Trophoblast cell (in vitro differentiated cells and primary cell): ENCODE data around the gene WNT4.

ENCODE experiments used
- DNase-seq, 2 donors: peaks; one replicate each; pipeline ENCODE4 v3.0.0-alpha.2; 2016
- H2AFZ ChIP-seq: 2 replicates; pipeline ENCODE4 v1.6.1; 2013; ENCODE audit warnings: low read length, moderate library complexity, mild to moderate bottlenecking; ENCODE audit not compliant: insufficient read depth, poor library complexity
- H2AK5ac ChIP-seq: 2 replicates; pipeline ENCODE4 v1.6.1; 2013; ENCODE audit warnings: mild to moderate bottlenecking, low read length
- H2BK120ac ChIP-seq: 2 replicates; pipeline ENCODE4 v1.6.1; 2013; ENCODE audit warnings: low read length, mild to moderate bottlenecking, moderate library complexity; ENCODE audit not compliant: insufficient read depth, poor library complexity
- H2BK12ac ChIP-seq: 2 replicates; pipeline ENCODE4 v1.6.1; 2013; ENCODE audit warnings: mild to moderate bottlenecking, low read length, moderate library complexity
- H2BK5ac ChIP-seq: 2 replicates; pipeline ENCODE4 v1.6.1; 2013; ENCODE audit warnings: low read length, low read depth, moderate library complexity, mild to moderate bottlenecking; ENCODE audit not compliant: poor library complexity
- H3K14ac ChIP-seq: 2 replicates; pipeline ENCODE4 v1.6.1; 2013; ENCODE audit warnings: mild to moderate bottlenecking, low read length
- H3K18ac ChIP-seq: 2 replicates; pipeline ENCODE4 v1.6.1; 2013; ENCODE audit warnings: mild to moderate bottlenecking, low read length
- H3K23ac ChIP-seq: 2 replicates; pipeline ENCODE4 v1.6.1; 2013; ENCODE audit warnings: low read length
- H3K27ac ChIP-seq: 2 replicates; pipeline ENCODE4 v1.5.1; 2013; ENCODE audit warnings: low read depth, mild to moderate bottlenecking, inconsistent platforms, low read length, moderate library complexity
- H3K27me3 ChIP-seq: 2 replicates; pipeline ENCODE4 v1.6.1; 2013; ENCODE audit warnings: inconsistent platforms, mild to moderate bottlenecking, low read length, moderate library complexity; ENCODE audit not compliant: insufficient read depth
- H3K36me3 ChIP-seq, 2 experiments: 1 replicate in 1 of 2; 2 replicates in 1 of 2; pipeline ENCODE4 v1.6.1; 2013; ENCODE audit warnings: low read length in 2 of 2, mild to moderate bottlenecking in 2 of 2, moderate library complexity in 1 of 2; ENCODE audit not compliant: insufficient read depth in 2 of 2, control insufficient read depth in 1 of 2
- H3K4ac ChIP-seq: 2 replicates; pipeline ENCODE4 v1.6.1; 2013; ENCODE audit warnings: low read depth, mild to moderate bottlenecking, low read length, moderate library complexity
- H3K4me1 ChIP-seq, 2 experiments: 1 replicate in 1 of 2; 2 replicates in 1 of 2; pipeline ENCODE4 v1.6.1; 2013; ENCODE audit warnings: low read length in 2 of 2, mild to moderate bottlenecking in 2 of 2, moderate library complexity in 1 of 2; ENCODE audit not compliant: insufficient read depth in 2 of 2, control insufficient read depth in 1 of 2
- H3K4me2 ChIP-seq: 2 replicates; pipeline ENCODE4 v1.6.1; 2013; ENCODE audit warnings: inconsistent platforms, mild to moderate bottlenecking, low read length, moderate library complexity
- H3K4me3 ChIP-seq: 2 replicates; pipeline ENCODE4 v1.5.1; 2013; ENCODE audit warnings: mild to moderate bottlenecking, low read depth, low read length, inconsistent platforms
- H3K79me1 ChIP-seq: one replicate; pipeline ENCODE4 v1.6.1; 2013; ENCODE audit warnings: low read length
- H3K79me2 ChIP-seq: 2 replicates; pipeline ENCODE4 v1.6.1; 2013; ENCODE audit warnings: low read length, mild to moderate bottlenecking; ENCODE audit not compliant: control insufficient read depth, insufficient read depth, poor library complexity
- H3K9ac ChIP-seq: 2 replicates; pipeline ENCODE4 v1.6.1; 2013; ENCODE audit warnings: mild to moderate bottlenecking, low read length
- H3K9me3 ChIP-seq: 2 replicates; pipeline ENCODE4 v1.6.1; 2013; ENCODE audit warnings: low read depth, mild to moderate bottlenecking, control low read depth, inconsistent platforms, low read length; ENCODE audit not compliant: insufficient read depth
- H4K12ac ChIP-seq: 2 replicates; pipeline ENCODE4 v1.6.1; 2013; ENCODE audit warnings: low read depth, mild to moderate bottlenecking, low read length, moderate library complexity
- H4K8ac ChIP-seq: 2 replicates; pipeline ENCODE4 v1.6.1; 2013; ENCODE audit warnings: low read depth, mild to moderate bottlenecking, low read length, moderate library complexity
- H4K91ac ChIP-seq: one replicate; pipeline ENCODE4 v1.6.1; 2013; ENCODE audit warnings: low read depth, mild to moderate bottlenecking, low read length, moderate library complexity
- WGBS: extraction: QIAGEN DNeasy Blood & Tissue Kit; methylation state at CpG from one replicate; pipeline ENCODE4 v1.1.7; 2013; ENCODE audit warnings: missing lambda C conversion rate; ENCODE audit not compliant: insufficient read length, insufficient coverage; ENCODE audit errors: extremely low coverage; 5-methylcytosine and 5-hydroxymethylcytosine counted together

The WNT4 gene

DNA sequence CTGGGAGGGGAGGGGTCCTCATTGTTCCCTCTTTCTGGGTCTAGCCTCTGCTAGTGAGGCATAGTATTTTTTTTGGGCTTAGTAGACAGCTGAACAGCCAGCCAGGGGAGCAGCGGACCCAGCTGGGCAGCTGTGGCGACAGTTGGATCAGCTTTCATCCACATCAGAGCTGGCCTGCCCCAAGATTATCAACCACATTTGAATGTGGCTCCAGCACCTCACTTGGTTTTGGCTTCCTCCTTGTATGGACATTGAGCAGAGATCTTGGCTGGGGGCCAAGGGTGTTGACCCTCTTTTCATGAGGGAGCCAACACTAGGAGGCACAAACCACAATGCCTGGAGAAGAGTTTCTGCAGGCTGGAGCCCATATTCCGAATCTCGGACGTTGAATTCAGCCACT is 25.0 kb downstream of the WNT4 start:
- H3K4me2 ChIP-seq, result no peak overlapping the region
- H3K36me3 ChIP-seq, result peaks cover 41 to 44% of the 10 kb centered on the region in 2 experiments
- H3K4me3 ChIP-seq, result no peak overlapping the region
- no peak overlapping the region for H4K12ac ChIP-seq
- peaks cover 12% of the 10 kb centered on the region for H3K79me1 ChIP-seq
- no peak overlapping the region for H2BK120ac ChIP-seq
- no peak overlapping the region for H3K4ac ChIP-seq
- no peak overlapping the region for H2BK5ac ChIP-seq
- no peak for DNase-seq
- no peaks in the 10 kb centered on the region for H3K27me3 ChIP-seq
- WGBS, result no CpG with 5 or more reads among the region's 5 CpGs
- no peak overlapping the region for H4K91ac ChIP-seq
- H3K27ac ChIP-seq, result no peak overlapping the region
- H2AK5ac ChIP-seq, result no peak overlapping the region
- H4K8ac ChIP-seq, result no peak overlapping the region
- no peak overlapping the region for H3K9ac ChIP-seq
- H3K4me1 ChIP-seq, result peaks cover 39 to 40% of the 10 kb centered on the region in 2 experiments
- no peak overlapping the region for H2BK12ac ChIP-seq
- H3K14ac ChIP-seq, result no peak overlapping the region
- H3K9me3 ChIP-seq, result no peaks in the 10 kb centered on the region
- H2AFZ ChIP-seq, result no peak overlapping the region
- H3K79me2 ChIP-seq, result peaks cover 11% of the 10 kb centered on the region
- H3K18ac ChIP-seq, result no peak overlapping the region
- H3K23ac ChIP-seq, result no peak overlapping the region

DNA sequence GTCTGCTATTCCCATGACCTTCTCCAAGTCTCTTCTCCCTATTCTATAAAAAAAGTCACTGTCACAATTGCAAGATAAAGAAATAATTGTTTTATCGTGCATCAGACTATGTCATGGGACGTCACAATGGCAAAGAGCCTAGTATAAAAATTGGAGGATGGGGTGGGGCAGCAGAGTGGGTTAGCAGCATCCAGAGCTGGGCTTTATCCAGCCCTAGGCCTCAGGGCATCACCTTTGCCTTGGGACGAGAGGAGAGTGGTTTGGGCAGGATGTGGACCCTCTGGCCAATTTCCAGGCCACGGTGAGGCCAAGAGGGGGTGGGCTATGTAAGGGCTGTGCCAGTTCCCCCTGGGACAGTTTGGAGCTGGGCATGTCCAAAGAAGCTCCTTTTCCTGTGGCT is 25.7 kb downstream of the WNT4 start:
- no peak overlapping the region for H3K9ac ChIP-seq
- no peak overlapping the region for H3K14ac ChIP-seq
- no peaks in the 10 kb centered on the region for H3K27me3 ChIP-seq
- H4K8ac ChIP-seq, result no peak overlapping the region
- no peak overlapping the region for H3K4ac ChIP-seq
- H2BK12ac ChIP-seq, result no peak overlapping the region
- no peak overlapping the region for H2AK5ac ChIP-seq
- no peak overlapping the region for H4K12ac ChIP-seq
- peaks cover 7% of the 10 kb centered on the region for H3K79me1 ChIP-seq
- H2BK5ac ChIP-seq, result no peak overlapping the region
- peaks cover 6% of the 10 kb centered on the region for H3K79me2 ChIP-seq
- peaks cover 34% of the 10 kb centered on the region in 2 experiments for H3K4me1 ChIP-seq
- peaks cover 46 to 47% of the 10 kb centered on the region in 2 experiments for H3K36me3 ChIP-seq
- DNase-seq, result no peak
- no peak overlapping the region for H3K27ac ChIP-seq
- H3K4me3 ChIP-seq, result no peak overlapping the region
- H2BK120ac ChIP-seq, result no peak overlapping the region
- WGBS, result no CpG with 5 or more reads among the region's 4 CpGs
- no peak overlapping the region for H3K23ac ChIP-seq
- H3K18ac ChIP-seq, result no peak overlapping the region
- H3K9me3 ChIP-seq, result no peaks in the 10 kb centered on the region
- no peak overlapping the region for H2AFZ ChIP-seq
- no peak overlapping the region for H4K91ac ChIP-seq
- H3K4me2 ChIP-seq, result no peak overlapping the region

DNA sequence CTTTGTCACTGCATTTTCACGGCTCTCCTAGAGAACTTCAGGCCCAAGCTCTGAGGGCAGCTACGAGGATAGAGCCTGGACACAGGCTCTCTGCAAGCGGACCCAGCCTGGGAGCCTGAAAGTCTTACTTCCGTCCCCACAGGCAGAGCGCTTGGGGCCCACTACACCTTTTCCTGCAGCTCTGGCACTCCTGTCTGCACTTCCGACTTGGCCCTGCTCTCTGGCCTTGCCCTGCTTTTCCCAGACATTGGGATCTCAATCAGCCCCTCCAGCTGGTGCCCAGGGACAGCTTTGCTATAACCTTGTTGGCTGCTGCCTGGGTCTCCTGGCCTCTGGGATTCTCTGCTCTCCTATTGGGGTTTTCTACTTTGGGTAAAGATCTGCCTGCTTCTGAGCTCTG is 27.6 kb downstream of the WNT4 start:
- peaks cover 39 to 40% of the 10 kb centered on the region in 2 experiments for H3K36me3 ChIP-seq
- no peak overlapping the region for H2BK12ac ChIP-seq
- H3K27ac ChIP-seq, result no peak overlapping the region
- peaks cover 33 to 34% of the 10 kb centered on the region in 2 experiments for H3K4me1 ChIP-seq
- H4K12ac ChIP-seq, result no peak overlapping the region
- no peaks in the 10 kb centered on the region for H3K9me3 ChIP-seq
- no peak overlapping the region for H3K18ac ChIP-seq
- no peak for DNase-seq
- no peaks in the 10 kb centered on the region for H3K27me3 ChIP-seq
- H3K14ac ChIP-seq, result no peak overlapping the region
- no peak overlapping the region for H3K4me3 ChIP-seq
- no peak overlapping the region for H3K4me2 ChIP-seq
- H4K91ac ChIP-seq, result no peak overlapping the region
- peaks cover 4% of the 10 kb centered on the region for H3K79me1 ChIP-seq
- H3K4ac ChIP-seq, result peak overlapping the region; percentile 11
- H3K79me2 ChIP-seq, result peaks cover 6% of the 10 kb centered on the region
- no peak overlapping the region for H2BK5ac ChIP-seq
- no peak overlapping the region for H2BK120ac ChIP-seq
- no peak overlapping the region for H2AFZ ChIP-seq
- no peak overlapping the region for H3K23ac ChIP-seq
- H4K8ac ChIP-seq, result no peak overlapping the region
- H3K9ac ChIP-seq, result no peak overlapping the region
- H2AK5ac ChIP-seq, result no peak overlapping the region
- WGBS, result no CpG with 5 or more reads among the region's 6 CpGs

DNA sequence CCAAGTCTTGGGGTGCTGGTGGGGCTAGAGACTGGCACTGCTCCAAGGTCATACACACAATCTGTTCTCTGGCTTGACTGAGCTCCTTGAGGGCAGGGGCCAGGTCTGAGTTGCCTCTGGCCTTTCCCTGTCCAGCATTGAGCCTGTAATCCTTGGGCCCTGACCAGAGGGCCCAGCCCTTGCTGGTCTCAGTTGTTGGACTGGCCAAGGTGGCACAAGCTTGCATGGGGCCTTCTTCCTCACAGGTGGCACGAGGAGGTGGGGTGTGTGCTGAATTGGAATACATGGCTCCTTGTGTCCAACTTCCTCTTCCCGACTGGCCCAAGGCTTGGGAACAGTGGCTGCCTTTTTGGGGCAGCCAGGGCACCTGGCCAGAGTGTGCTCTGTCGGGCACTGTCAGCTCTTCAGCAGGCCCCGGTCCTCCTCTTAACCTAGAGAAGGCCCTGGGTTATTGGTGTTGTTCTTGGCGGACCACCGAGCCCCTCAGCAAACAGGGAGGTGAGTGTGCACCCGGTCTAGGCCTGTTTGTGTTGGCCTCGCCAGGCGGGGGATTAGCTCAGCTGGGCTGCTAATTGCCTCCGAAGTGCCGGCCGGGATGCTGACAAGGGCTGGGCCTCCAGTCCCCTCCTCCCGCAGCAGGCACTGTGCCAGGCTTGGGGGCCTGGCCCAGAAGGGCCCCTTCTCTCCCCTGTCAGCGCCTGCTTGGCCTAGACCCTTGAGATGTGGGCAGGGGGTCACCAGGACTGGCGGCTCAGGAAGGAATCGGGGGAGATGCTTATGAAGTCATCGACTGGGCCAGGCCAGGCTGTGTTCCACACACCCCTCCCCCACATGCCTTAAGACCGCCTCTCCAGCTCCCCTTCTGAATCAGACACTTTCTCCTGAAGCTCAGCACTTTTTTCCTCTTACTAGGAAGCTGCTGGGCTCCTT is 28.5 kb downstream of the WNT4 start:
- peak overlapping the region; percentile 31 for H3K14ac ChIP-seq
- H2BK12ac ChIP-seq, result no peak overlapping the region
- no peak overlapping the region for H3K4me2 ChIP-seq
- no peak for DNase-seq
- no peak overlapping the region for H3K9ac ChIP-seq
- no peaks in the 10 kb centered on the region for H3K9me3 ChIP-seq
- H3K79me1 ChIP-seq, result peaks cover 4% of the 10 kb centered on the region
- peak overlapping the region; percentile 78 for H3K18ac ChIP-seq
- no peak overlapping the region for H4K8ac ChIP-seq
- H3K4me3 ChIP-seq, result no peak overlapping the region
- H3K4me1 ChIP-seq, result peaks cover 33 to 34% of the 10 kb centered on the region in 2 experiments
- no peak overlapping the region for H3K23ac ChIP-seq
- H2AFZ ChIP-seq, result no peak overlapping the region
- H3K27me3 ChIP-seq, result no peaks in the 10 kb centered on the region
- H4K12ac ChIP-seq, result no peak overlapping the region
- peak overlapping the region; percentile 21 for H3K4ac ChIP-seq
- H2AK5ac ChIP-seq, result no peak overlapping the region
- H3K27ac ChIP-seq, result peak overlapping the region; percentile 5
- H2BK120ac ChIP-seq, result no peak overlapping the region
- H3K79me2 ChIP-seq, result peaks cover 6% of the 10 kb centered on the region
- peaks cover 32 to 34% of the 10 kb centered on the region in 2 experiments for H3K36me3 ChIP-seq
- no peak overlapping the region for H2BK5ac ChIP-seq
- H4K91ac ChIP-seq, result no peak overlapping the region
- WGBS, result no CpG with 5 or more reads among the region's 18 CpGs
